Activated CD4-positive, alpha-beta T cell treated with anti-CD3 and anti-CD28 coated beads, Interleukin-2, Interleukin-4, amounts not matched to agents 100 ng/mL and 50 ng/mL, durations not matched to agents 16 hours and 8 hours (primary cell): ENCODE data around the gene ASTN2.

Experiments used
- DNase-seq: peaks from one replicate; pipeline ENCODE4 v3.0.0-alpha.2; 2020; ENCODE audit warnings: low spot score

ASTN2 gene

GRCh38 chr9:117010061-117010460 lies 404.8 kb downstream of the ASTN2 start:
- no peak for DNase-seq

- no peak for DNase-seq
Observed at GRCh38 chr9:117008876-117009275, 406.0 kb downstream of the ASTN2 start.

DNA sequence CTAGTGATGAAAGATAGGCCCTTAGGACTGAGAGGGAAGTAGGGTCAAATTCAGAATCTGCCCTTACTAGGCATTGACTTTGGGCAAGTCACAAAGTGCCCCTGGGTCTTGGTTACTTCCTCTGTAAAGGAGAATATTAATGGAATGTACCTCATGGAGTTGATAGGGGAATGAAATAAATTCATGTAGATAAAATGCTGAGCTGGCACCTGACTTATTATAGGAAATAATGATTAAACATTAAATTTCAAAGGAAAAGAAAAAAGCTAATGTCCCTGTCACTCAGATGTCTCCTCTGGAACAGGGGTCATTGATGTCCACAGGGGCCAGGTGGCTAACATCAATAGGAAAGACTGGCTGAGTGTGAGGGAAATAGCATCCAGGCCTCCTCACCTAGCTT lies 406.4 kb downstream of the ASTN2 start:
- no peak for DNase-seq

GRCh38 chr9:117002686-117003085 lies 412.2 kb downstream of the ASTN2 start:
- DNase-seq = no peak

GRCh38 chr9:117000834-117001233 lies 414.0 kb downstream of the ASTN2 start:
- DNase-seq = no peak

GRCh38 chr9:117000196-117000723 lies 414.6 kb downstream of the ASTN2 start:
- DNase-seq = no peak

- no peak for DNase-seq
Observed at GRCh38 chr9:116998305-116998704, 416.6 kb downstream of the ASTN2 start.

DNA sequence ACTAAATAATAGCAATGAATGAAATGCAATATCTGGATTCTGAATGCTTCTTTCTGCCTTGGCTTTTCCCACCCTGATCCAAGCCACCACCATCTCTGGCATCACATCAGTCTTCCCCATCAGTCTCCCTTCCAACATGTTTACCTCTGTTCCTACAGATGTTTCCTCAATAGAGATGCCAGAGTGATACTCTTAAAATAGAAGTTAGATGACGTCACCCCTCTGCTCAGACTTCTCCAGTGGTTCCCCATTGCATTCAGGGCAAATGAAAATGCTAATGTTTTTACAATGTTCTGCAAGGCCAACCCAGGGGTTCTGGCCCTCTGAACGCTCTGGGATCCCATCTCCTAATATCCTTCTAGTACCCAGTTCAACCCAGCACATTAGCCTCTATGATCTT lies 422.0 kb downstream of the ASTN2 start:
- no peak for DNase-seq

- DNase-seq = no peak
Observed at GRCh38 chr9:116991051-116991450, 423.8 kb downstream of the ASTN2 start.

DNA sequence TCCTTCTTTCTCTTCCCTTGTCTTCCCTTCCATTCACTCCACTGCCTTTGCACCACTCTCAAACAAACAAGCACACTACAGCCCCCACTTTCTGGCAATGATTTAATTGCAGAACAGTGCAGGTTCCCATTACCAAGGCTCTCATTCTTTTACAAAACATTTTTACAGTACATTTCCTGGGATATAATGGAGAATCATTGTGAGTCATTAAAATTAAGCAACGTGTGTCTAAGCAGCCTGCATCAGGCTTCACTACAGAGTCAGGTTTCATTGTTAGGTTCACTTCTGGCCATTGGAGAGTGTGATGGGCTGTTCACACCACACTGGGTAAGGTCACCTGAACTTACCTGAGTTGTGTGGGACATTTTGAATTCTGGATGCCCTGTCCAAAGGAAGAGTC lies 424.3 kb downstream of the ASTN2 start:
- no peak for DNase-seq

GRCh38 chr9:116987721-116988485 lies 427.0 kb downstream of the ASTN2 start:
- DNase-seq = no peak

DNA sequence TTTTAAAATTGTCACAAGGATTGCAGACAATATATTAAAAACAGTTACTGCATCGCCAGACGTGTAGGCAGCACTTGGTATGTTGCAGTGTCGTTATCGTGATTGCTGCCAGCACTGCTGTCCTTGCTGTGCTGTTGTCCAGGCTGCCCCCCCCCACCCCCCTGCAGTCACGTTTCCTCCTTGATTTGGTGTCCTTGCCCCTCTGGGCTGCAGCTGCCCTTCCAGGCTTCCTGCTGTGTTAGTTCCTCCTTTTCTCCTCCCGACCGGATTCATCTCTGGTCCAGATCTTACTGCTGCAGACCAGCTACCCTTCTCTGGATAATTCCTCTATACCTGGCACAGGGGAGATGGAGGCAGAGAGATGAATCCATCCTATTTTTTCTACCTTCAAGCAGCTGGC lies 428.8 kb downstream of the ASTN2 start:
- no peak for DNase-seq

GRCh38 chr9:116985596-116985995 lies 429.3 kb downstream of the ASTN2 start:
- no peak for DNase-seq

GRCh38 chr9:116984111-116984510 lies 430.7 kb downstream of the ASTN2 start:
- no peak for DNase-seq

DNA sequence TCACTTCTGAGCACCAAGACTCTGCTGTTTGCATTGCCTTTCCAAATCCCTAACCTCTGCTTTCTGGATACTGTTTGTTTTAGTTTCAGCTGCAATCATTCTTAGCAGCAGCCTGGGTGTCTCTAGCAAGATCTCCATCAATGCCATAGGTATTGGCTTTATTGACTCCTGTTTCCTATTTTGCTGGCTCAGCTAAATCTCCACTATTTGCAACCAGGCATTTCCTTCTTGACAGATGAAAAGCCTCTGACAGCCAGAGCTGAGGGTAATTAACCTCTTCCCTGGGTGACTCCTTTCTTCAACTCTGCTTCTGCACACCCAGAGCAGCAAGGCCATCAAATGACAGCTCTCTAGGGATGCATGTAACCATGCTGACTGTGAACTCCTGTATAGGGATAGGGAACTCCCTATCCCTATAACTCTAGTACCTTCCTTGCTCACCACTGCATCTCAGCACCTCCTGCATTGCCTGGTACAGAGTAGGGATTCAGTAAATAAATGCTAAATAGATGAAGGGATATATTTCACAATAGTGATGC lies 434.2 kb downstream of the ASTN2 start:
- DNase-seq = no peak

- no peak for DNase-seq
Observed at GRCh38 chr9:116979456-116979855, 435.4 kb downstream of the ASTN2 start.

GRCh38 chr9:116978155-116978554 lies 436.7 kb downstream of the ASTN2 start:
- DNase-seq = no peak

- no peak for DNase-seq
Observed at GRCh38 chr9:116975126-116975525, 439.7 kb downstream of the ASTN2 start.

DNA sequence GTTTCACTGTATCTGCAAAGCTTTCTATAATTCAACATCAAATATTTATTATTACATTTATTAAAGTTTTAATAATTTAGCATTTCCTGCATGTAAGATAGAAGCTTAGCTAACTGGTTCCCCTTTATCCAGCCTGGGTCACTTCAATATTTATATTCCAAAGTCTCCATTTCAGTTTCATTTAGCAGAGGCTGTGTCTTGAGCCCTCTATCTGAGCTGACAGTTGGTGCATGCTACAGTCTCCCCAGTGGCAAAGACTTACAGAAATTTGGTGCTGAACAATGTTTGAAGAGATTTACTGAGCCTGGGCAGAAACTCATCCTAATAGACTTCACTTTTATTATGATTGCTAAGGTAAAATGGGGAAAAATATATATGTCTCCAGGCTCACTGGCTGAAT lies 448.7 kb downstream of the ASTN2 start:
- no peak for DNase-seq

- no peak for DNase-seq
Observed at GRCh38 chr9:116964258-116964657, 450.6 kb downstream of the ASTN2 start.

DNA sequence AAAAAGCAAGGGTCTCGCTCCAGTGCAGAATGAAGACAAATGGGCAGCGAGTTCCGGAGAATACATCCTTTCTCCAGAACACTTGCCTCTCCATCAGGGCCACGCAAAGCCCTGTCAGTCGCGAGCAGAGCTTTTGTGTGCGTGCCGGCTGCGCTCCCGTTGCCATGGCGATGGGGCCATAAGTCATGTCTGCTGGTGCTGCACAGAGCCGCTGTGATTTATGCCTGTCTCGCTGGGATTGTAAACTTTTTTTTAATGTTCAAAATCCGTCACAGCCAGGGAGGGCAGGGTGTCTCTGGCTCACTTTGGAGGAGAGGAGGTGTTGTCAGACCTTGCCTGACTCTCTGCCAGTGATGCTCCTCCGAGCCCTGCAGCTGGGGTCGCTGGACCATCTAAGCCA lies 455.0 kb downstream of the ASTN2 start:
- DNase-seq = no peak

GRCh38 chr9:116958881-116959280 lies 456.0 kb downstream of the ASTN2 start:
- peak; percentile 9 for DNase-seq

DNA sequence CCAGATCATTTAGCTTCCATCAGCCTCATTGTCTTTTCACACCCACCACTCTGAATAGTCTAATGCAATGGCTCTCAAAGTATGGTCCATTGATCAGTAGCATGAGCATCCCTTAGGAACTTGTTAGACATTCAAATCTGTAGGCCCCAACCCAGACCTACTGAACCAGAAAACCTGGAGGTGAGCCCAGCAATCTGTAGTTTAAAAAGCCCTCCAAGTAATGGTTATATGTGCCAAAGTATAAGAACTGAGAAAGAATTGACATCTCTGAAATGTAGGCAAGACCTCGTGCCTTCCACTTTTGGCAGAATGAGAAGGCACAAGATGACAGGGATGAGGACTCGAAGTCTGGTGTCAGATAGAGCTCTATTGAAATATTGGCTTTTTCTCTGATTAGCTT lies 460.1 kb downstream of the ASTN2 start:
- no peak for DNase-seq

DNA sequence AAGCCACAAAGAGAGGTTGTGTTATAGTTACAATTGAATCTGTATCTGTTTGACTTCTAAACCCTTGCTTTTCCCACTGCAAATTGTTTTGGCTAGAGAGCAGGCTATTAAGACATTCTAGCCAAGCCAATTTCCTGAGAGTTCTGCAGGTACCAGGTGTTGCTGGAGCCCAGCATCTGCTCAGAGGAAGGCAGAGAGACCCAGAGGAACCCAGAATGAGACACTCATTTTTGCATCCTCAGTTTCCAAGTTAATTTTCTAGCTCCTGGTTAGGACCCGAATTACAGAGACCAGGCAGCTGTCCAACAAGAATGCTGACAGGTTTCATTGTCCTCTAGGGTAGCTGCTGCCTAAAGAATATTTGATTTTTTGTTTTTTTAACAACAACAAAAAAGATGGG lies 461.6 kb downstream of the ASTN2 start:
- no peak for DNase-seq
